Activated CD8-positive, alpha-beta memory T cell treated with anti-CD3 and anti-CD28 coated beads, Interleukin-2, amount 50 U/mL, for 1 hour (primary cell): Measurements from ENCODE around the gene SP3.

Experiments used
- DNase-seq: peaks from one replicate; pipeline ENCODE4 v3.0.0-alpha.2; 2020; ENCODE audit errors: extremely low read depth

SP3 gene

DNA sequence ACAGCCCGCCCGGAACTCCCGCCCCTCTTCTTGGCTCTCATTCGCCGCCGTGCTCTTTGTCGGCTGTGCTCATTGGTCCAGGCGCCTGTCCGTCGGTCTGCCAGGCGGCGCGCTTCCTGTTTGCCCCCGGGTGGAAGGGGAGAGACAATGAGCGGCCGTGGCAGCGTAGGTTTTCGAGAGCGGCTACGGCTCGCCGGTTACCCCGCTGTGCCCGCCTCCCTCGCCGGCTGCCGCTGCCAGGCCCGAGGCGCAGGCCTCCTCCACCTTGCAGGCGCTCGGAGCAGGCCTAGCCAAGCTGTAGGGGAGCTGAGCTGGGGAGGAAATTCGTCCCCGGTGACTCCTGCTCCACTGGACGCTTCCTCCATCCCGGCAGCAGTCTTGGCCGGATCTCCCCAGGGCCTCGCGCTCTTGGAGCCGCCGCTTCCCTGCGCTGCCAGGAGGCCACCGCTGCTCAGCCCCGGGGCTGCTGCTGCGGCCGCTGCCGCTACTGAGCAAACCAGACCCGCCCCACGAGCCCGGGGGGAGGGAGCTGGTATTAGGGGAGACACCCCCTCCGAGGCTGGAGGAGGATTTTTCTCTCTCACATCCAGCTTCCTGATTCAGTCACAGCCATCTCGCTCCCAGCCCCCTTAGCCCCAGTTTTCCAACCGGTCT is at the start of gene SP3:
Gene SP3, minus strand, starts transcription at position 2 of the 654 bp plus-strand sequence. CDS start 202 bp downstream, outside the sequence.
- peak; percentile 89 for DNase-seq

GRCh38 chr2:174014699-174015070 is 49.5 kb upstream of the SP3 start:
- DNase-seq = no peak

DNA sequence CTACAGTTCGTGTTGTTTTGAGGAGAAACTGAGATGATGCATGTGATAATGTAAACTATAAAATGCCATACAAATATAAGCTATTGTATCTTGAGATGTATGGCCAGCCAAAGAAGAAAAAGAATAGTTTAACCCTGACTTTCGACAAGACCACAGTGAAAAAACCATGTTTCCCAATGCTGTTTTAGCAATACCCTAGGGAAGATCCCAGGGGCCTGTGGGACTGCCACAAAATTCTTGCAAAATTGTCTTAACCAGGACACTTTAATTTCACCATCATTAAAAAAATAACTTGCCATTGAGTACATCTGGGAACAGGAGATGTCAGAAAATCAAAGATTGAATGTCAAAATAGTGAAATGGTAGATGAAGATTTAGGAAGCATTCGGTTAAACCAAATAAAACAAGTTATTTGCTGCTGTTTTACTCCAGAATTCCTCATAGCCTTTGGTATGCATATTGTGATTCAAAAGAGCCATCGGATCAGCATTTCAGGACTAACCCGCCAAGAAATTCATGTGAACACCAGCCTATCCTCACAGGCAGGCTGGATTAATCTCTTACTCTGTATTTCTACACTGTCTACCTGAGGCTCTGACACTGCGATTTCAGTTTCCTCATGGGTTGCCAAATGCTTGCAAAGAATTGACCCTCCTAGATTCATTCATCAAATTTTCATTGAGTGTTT is 49.0 kb upstream of the SP3 start:
- DNase-seq = no peak

- no peak for DNase-seq
Observed at GRCh38 chr2:174013315-174013751, 48.2 kb upstream of the SP3 start.

GRCh38 chr2:174012347-174013314 is 47.5 kb upstream of the SP3 start:
- DNase-seq = peak; percentile 8

DNA sequence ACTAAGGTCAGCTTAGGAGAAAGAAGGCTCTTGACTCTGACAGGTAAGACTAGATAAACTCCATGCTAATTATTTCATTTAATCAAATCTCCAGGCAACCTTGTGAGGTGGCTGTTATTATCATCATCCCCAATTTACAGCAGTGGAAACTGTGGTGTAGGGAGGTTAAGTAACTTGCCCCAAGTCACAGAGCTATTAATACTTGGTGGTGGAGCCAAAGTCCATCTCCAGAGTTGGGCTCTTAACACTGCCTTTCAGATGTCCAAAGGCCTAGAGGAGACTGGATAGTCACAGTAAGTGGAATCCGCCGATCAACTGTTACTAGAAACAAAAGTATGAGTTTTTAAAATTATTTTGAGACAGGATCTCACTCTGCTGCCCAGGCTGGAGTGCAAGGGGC is 46.6 kb upstream of the SP3 start:
- no peak for DNase-seq

GRCh38 chr2:174011173-174011572 is 46.0 kb upstream of the SP3 start:
- no peak for DNase-seq

DNA sequence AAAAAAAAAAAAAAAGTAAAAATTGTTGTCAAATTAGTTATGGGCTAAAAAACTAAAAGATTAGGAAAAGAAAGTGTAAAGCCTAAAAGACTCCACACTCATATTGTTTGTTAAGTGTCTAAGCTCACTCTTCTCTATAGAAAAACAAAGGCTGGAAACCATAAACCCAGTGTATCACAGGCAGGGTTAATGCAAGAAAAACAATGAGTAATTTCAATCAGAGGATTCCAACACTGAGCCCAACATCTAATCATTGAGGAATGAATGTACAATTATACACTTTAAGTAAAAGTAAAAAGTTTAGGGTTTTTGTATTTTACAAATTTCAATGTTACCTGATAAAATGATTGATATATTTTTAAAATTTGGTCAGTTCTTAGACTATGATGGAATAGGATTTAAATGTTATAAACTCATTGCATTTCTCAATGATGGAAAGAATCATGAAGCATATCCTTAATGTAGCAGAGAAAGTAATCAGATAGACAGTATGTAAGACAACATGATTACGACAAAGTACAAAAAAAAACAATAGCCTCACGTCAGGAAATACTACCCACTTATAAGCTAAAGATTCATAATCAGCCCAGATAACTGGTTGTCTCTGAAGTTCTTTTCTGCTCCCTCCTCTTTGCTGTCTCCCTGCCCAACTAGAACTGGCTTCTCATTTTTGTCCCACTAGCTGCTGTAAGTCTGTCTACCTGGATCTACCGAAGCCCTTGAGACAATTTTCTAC is 44.5 kb upstream of the SP3 start:
- DNase-seq = no peak

DNA sequence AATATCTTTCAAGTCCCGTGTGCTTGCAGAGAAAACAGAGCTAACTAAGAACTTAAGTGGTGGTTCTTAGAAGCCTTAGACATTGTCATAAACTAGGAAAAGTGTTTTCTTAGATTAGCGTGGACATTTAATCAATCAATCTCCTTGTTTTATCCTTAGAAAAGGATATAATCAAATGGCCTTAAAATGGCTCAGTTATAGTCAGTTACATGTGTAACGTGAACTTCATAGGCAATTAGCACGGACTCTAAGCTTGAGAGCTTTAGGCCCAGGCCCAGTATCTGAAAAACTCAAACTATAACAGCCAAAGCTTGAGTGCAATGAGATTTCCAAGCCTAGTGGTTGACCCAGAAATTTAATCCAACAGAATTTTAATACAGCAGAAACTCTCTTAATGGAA is 43.5 kb upstream of the SP3 start:
- no peak for DNase-seq

- DNase-seq = no peak
Observed at GRCh38 chr2:174007010-174007409, 41.8 kb upstream of the SP3 start.

DNA sequence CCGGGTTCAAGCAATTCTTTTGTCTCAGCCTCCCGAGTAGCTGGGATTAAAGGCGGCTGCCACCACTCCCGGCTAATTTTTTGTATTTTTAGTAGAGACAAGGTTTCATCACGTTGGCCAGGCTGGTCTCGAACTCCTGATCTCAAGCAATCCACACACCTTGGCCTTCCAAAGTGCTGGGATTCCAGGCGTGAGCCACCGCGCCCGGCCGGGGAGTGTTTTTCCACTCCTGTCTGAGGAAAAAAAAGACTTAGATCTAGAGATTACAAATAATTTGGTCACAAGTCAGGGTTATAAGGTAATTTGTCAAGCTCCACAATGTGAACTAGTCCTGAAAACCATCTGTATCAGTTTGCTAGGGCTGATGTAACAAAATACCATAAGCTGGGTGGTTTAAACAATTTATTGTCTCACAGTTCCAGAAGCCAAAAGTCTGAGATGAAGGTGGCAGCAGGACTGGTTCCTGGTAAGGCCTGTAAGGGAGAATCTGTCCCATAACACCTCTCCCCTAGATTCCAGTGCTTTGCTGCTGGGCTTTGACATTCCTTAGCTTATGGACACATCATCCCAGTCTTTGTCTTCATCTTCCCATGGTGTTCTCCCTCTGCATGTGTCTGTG is 40.7 kb upstream of the SP3 start:
- no peak for DNase-seq

DNA sequence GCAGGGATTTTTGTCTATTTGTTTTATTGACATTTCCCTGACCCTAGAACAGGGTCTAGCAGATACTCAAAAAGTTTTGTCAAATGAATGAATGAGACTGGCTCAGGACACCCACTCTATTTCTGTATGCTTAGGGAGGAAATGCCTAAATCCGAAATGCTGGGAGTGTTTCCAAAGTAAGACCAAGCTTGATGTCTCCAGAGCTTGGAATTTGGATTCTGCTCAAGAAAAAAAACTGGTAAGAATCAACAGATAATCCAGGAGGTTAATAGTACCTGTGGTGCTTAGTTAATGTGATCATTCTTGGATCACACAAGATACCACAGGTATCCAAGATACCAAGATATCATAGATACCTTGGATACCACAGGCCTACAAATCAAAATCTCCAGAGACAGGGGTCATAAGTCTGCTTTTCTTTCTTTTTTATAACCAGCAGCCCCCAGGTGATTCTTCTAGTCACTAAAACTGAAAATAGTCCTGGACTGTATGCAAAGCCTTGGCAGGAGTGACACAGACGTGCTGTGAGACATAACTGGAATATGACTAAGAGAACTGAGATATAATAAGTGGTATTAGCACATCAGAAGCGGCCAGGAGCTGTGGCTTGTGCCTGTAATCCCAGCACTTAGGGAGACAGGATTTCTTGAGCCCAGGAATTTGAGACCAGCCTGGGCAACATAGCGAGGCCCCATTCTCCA is 39.9 kb upstream of the SP3 start:
- no peak for DNase-seq

DNA sequence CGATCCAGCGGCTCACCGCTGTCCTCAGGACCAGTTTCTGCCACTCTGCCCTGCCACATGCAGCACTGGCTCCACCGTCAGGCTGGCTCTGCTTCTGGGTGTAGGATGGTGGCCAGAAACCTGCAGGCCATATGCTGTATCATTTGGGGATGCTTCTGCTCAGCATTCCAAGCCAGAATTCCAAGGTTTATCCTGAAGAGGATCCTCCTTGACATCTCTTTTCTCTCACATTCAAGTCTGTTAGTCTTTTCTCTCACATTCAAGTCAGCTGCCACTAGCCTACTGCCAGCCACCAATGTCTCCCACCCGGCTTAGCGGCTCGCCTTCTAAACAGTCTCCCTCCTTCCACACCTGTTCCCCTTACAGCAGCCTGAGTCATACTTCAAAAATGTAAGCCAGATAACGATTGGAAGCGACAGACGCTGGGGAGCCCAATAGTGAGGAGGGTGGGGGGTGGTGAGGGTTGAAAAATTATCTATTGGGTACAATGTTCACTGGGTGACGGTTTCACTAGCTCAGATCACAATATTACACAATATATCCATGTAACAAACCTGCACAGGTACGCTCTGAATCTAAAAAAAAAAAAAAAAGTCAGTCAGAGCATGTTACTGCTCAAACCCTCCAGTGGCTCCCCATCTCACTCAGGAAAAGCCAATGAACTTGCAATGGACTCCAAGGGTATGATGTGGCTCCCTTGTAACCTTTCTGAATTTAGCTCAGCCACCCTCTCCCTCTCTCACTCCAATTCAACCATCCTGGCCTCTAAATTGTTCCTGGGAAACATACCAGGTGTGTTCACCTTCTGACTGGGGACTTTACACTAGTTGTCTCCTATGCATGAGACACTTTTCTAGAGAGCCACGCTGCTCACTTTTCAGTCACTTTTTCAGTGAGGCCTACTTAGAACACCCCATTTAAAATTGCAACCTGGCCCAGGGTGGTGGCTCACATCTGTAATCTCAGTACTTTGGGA is 38.8 kb upstream of the SP3 start:
- no peak for DNase-seq

DNA sequence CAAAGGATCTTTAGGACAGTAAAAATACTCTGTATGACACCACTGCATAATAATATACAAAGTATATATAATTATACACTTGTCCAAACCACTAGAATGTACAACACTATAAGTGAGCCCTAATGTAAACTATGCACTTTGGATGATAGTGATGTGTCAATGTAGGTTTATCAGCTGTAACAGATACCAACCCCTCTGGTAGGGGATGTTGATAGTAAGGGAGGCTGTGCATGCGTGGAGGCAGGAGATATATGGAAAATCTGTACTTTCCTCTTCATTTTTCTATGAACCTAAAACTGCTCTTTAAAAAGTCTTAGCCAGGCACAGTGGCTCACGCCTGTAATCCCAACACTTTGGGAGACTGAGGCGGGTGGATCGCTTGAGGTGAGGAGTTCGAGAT is 37.5 kb upstream of the SP3 start:
- no peak for DNase-seq

DNA sequence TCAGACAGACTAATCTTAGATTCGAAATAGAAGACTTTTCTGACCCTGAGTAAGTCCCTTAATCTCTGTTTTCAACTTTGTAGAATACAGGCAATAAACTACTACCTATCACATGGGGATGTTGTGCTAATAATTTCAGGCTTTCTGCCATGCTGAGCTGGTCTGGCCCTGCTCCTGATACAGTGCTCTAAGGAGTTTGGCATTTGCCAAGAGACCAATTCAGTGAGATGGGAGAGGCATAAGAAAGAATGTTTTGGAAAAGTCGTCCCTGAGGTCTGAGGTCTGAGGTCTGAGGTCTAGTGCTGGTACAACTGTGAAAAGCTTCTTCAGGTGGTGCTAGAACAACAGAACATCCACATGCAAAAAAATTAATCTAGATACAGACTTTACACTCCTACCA is 35.9 kb upstream of the SP3 start:
- DNase-seq = no peak

GRCh38 chr2:173999724-174000123 is 34.6 kb upstream of the SP3 start:
- DNase-seq = no peak

GRCh38 chr2:173999272-173999671 is 34.1 kb upstream of the SP3 start:
- DNase-seq = no peak

DNA sequence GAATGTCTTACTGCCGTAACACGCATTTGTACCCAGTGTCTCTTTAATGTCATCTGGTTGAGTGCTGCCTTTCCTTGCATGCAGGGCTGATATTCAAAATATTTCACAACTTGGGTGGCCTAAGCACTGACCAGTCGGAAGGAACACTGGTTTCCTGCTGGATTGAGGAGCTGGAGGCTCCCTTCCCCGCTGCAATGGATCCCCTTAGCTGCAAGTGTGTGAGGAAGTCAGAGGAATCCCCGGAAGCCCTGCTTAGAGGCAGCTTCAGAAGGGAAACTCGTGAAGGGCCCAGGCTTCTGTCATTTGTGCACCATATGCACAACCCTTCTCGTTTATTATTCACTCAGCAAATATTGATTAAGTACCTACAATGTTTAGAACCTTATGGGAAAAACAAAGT is 33.2 kb upstream of the SP3 start:
- DNase-seq = no peak

- DNase-seq = no peak
Observed at GRCh38 chr2:173997753-173998152, 32.6 kb upstream of the SP3 start.

GRCh38 chr2:173997269-173997668 is 32.1 kb upstream of the SP3 start:
- DNase-seq = no peak
